Measurements from ENCODE around the gene SMCO4.

SMCO4 gene

GRCh38 chr11:93518081-93518480 lies 25.1 kb downstream of the SMCO4 start:
- Histone ChIP-seq H3K27ac (ENCODE audit: low read length) (no peak overlapping the region), H3K9me3 (ENCODE audit: control insufficient read depth, insufficient read depth, low read length) (no peaks in the 10 kb centered on the region), H3K4me1 (ENCODE audit: control insufficient read depth, insufficient read depth, low read length) (peaks cover 10% of the 10 kb centered on the region), H3K36me3 (ENCODE audit: control insufficient read depth, insufficient read depth, low read length) (no peaks in the 10 kb centered on the region; the same call in 1 of the 2 replicates), H3K4me3 (ENCODE audit: low read length) (no peak overlapping the region), H3K27me3 (ENCODE audit: control insufficient read depth, insufficient read depth, low read length) (no peaks in the 10 kb centered on the region)
- no peak for DNase-seq (ENCODE audit: low read depth, low spot score)
- no CpG with 5 or more reads among the region's 3 CpGs for WGBS (ENCODE audit: insufficient coverage, insufficient read length)

GRCh38 chr11:93517611-93518010 lies 25.6 kb downstream of the SMCO4 start:
- no CpG with 5 or more reads among the region's 4 CpGs for WGBS (ENCODE audit: insufficient coverage, insufficient read length)
- Histone ChIP-seq H3K27me3 (ENCODE audit: control insufficient read depth, insufficient read depth, low read length) (no peaks in the 10 kb centered on the region), H3K36me3 (ENCODE audit: control insufficient read depth, insufficient read depth, low read length) (no peaks in the 10 kb centered on the region; the same call in 1 of the 2 replicates), H3K4me1 (ENCODE audit: control insufficient read depth, insufficient read depth, low read length) (peaks cover 10% of the 10 kb centered on the region), H3K4me3 (ENCODE audit: low read length) (no peak overlapping the region), H3K9me3 (ENCODE audit: control insufficient read depth, insufficient read depth, low read length) (no peaks in the 10 kb centered on the region), H3K27ac (ENCODE audit: low read length) (no peak overlapping the region)
- no peak for DNase-seq (ENCODE audit: low read depth, low spot score)

GRCh38 chr11:93517041-93517440 lies 26.1 kb downstream of the SMCO4 start:
- no peak for DNase-seq (ENCODE audit: low read depth, low spot score)
- Histone ChIP-seq H3K27me3 (ENCODE audit: control insufficient read depth, insufficient read depth, low read length) (no peaks in the 10 kb centered on the region), H3K4me1 (ENCODE audit: control insufficient read depth, insufficient read depth, low read length) (peaks cover 9% of the 10 kb centered on the region), H3K4me3 (ENCODE audit: low read length) (no peak overlapping the region), H3K27ac (ENCODE audit: low read length) (no peak overlapping the region), H3K36me3 (ENCODE audit: control insufficient read depth, insufficient read depth, low read length) (no peaks in the 10 kb centered on the region; the same call in 1 of the 2 replicates), H3K9me3 (ENCODE audit: control insufficient read depth, insufficient read depth, low read length) (no peaks in the 10 kb centered on the region)
- no CpG with 5 or more reads among the region's 4 CpGs for WGBS (ENCODE audit: insufficient coverage, insufficient read length)

GRCh38 chr11:93515441-93516025 lies 27.7 kb downstream of the SMCO4 start:
- H3K9me3 ChIP-seq (ENCODE audit: control insufficient read depth, insufficient read depth, low read length): no peaks in the 10 kb centered on the region
- peaks cover 9% of the 10 kb centered on the region for H3K4me1 ChIP-seq (ENCODE audit: control insufficient read depth, insufficient read depth, low read length)
- H3K27ac ChIP-seq (ENCODE audit: low read length): no peak overlapping the region
- no peak for DNase-seq (ENCODE audit: low read depth, low spot score)
- no peaks in the 10 kb centered on the region for H3K27me3 ChIP-seq (ENCODE audit: control insufficient read depth, insufficient read depth, low read length)
- WGBS (ENCODE audit: insufficient coverage, insufficient read length): no CpG with 5 or more reads among the region's 5 CpGs
- no peaks in the 10 kb centered on the region for H3K36me3 ChIP-seq (ENCODE audit: control insufficient read depth, insufficient read depth, low read length)
- H3K4me3 ChIP-seq (ENCODE audit: low read length): no peak overlapping the region

- no CpG with 5 or more reads among the region's 4 CpGs for WGBS (ENCODE audit: insufficient coverage, insufficient read length)
- no peaks in the 10 kb centered on the region for H3K9me3 ChIP-seq (ENCODE audit: control insufficient read depth, insufficient read depth, low read length)
- peaks cover 7% of the 10 kb centered on the region for H3K4me1 ChIP-seq (ENCODE audit: control insufficient read depth, insufficient read depth, low read length)
- no peaks in the 10 kb centered on the region for H3K36me3 ChIP-seq (ENCODE audit: control insufficient read depth, insufficient read depth, low read length)
- no peak overlapping the region for H3K27ac ChIP-seq (ENCODE audit: low read length)
- no peaks in the 10 kb centered on the region for H3K27me3 ChIP-seq (ENCODE audit: control insufficient read depth, insufficient read depth, low read length)
- DNase-seq (ENCODE audit: low read depth, low spot score): no peak
- H3K4me3 ChIP-seq (ENCODE audit: low read length): no peak overlapping the region
These were observed 28.5 kb downstream of the SMCO4 start for GRCh38 chr11:93514712-93515111.

GRCh38 chr11:93513772-93514171 lies 29.4 kb downstream of the SMCO4 start:
- H3K36me3 ChIP-seq (ENCODE audit: control insufficient read depth, insufficient read depth, low read length): no peaks in the 10 kb centered on the region
- no peak overlapping the region for H3K4me3 ChIP-seq (ENCODE audit: low read length)
- H3K4me1 ChIP-seq (ENCODE audit: control insufficient read depth, insufficient read depth, low read length): peaks cover 7% of the 10 kb centered on the region
- H3K27ac ChIP-seq (ENCODE audit: low read length): no peak overlapping the region
- no peak for DNase-seq (ENCODE audit: low read depth, low spot score)
- WGBS (ENCODE audit: insufficient coverage, insufficient read length): no CpG with 5 or more reads among the region's 4 CpGs
- H3K9me3 ChIP-seq (ENCODE audit: control insufficient read depth, insufficient read depth, low read length): no peaks in the 10 kb centered on the region
- H3K27me3 ChIP-seq (ENCODE audit: control insufficient read depth, insufficient read depth, low read length): no peaks in the 10 kb centered on the region

- no peak overlapping the region for H3K4me3 ChIP-seq (ENCODE audit: low read length)
- WGBS (ENCODE audit: insufficient coverage, insufficient read length): no CpG with 5 or more reads among the region's 3 CpGs
- H3K9me3 ChIP-seq (ENCODE audit: control insufficient read depth, insufficient read depth, low read length): no peaks in the 10 kb centered on the region
- H3K27me3 ChIP-seq (ENCODE audit: control insufficient read depth, insufficient read depth, low read length): no peaks in the 10 kb centered on the region
- H3K36me3 ChIP-seq (ENCODE audit: control insufficient read depth, insufficient read depth, low read length): no peaks in the 10 kb centered on the region
- H3K4me1 ChIP-seq (ENCODE audit: control insufficient read depth, insufficient read depth, low read length): peaks cover 7% of the 10 kb centered on the region
- no peak for DNase-seq (ENCODE audit: low read depth, low spot score)
- no peak overlapping the region for H3K27ac ChIP-seq (ENCODE audit: low read length)
These were observed 30.1 kb downstream of the SMCO4 start for GRCh38 chr11:93512949-93513667.

- WGBS (ENCODE audit: insufficient coverage, insufficient read length): no CpG with 5 or more reads among the region's 4 CpGs
- no peak overlapping the region for H3K27ac ChIP-seq (ENCODE audit: low read length)
- H3K9me3 ChIP-seq (ENCODE audit: control insufficient read depth, insufficient read depth, low read length): no peaks in the 10 kb centered on the region
- no peak for DNase-seq (ENCODE audit: low read depth, low spot score)
- H3K4me1 ChIP-seq (ENCODE audit: control insufficient read depth, insufficient read depth, low read length): peaks cover 5% of the 10 kb centered on the region
- no peaks in the 10 kb centered on the region for H3K36me3 ChIP-seq (ENCODE audit: control insufficient read depth, insufficient read depth, low read length)
- no peak overlapping the region for H3K4me3 ChIP-seq (ENCODE audit: low read length)
- H3K27me3 ChIP-seq (ENCODE audit: control insufficient read depth, insufficient read depth, low read length): no peaks in the 10 kb centered on the region
These were observed 31.1 kb downstream of the SMCO4 start for GRCh38 chr11:93512073-93512475.

GRCh38 chr11:93510196-93510873 lies 32.9 kb downstream of the SMCO4 start:
- DNase-seq (ENCODE audit: low read depth, low spot score): no peak
- Histone ChIP-seq H3K4me1 (ENCODE audit: control insufficient read depth, insufficient read depth, low read length) (no peaks in the 10 kb centered on the region), H3K36me3 (ENCODE audit: control insufficient read depth, insufficient read depth, low read length) (no peaks in the 10 kb centered on the region), H3K27ac (ENCODE audit: low read length) (no peak overlapping the region), H3K27me3 (ENCODE audit: control insufficient read depth, insufficient read depth, low read length) (no peaks in the 10 kb centered on the region), H3K9me3 (ENCODE audit: control insufficient read depth, insufficient read depth, low read length) (no peaks in the 10 kb centered on the region), H3K4me3 (ENCODE audit: low read length) (no peak overlapping the region)
- WGBS (ENCODE audit: insufficient coverage, insufficient read length): no CpG with 5 or more reads among the region's 3 CpGs

GRCh38 chr11:93507517-93507916 lies 35.7 kb downstream of the SMCO4 start:
- no peak for DNase-seq (ENCODE audit: low read depth, low spot score)
- no peaks in the 10 kb centered on the region for H3K36me3 ChIP-seq (ENCODE audit: control insufficient read depth, insufficient read depth, low read length)
- H3K9me3 ChIP-seq (ENCODE audit: control insufficient read depth, insufficient read depth, low read length): no peaks in the 10 kb centered on the region
- no peaks in the 10 kb centered on the region for H3K27me3 ChIP-seq (ENCODE audit: control insufficient read depth, insufficient read depth, low read length)
- H3K4me1 ChIP-seq (ENCODE audit: control insufficient read depth, insufficient read depth, low read length): no peaks in the 10 kb centered on the region
- WGBS (ENCODE audit: insufficient coverage, insufficient read length): 100% methylated on average over 1 of the region's 1 CpG
- H3K27ac ChIP-seq (ENCODE audit: low read length): no peak overlapping the region
- H3K4me3 ChIP-seq (ENCODE audit: low read length): no peak overlapping the region

All from iPS DF 6.9 (cell line).